AG08396 (cell line): ENCODE results near the gene TCFL5.

Experiments used
- DNase-seq: peaks from one replicate; pipeline ENCODE4 v3.0.0; 2012; ENCODE audit warnings: low spot score, mixed read lengths

TCFL5 gene

GRCh38 chr20:62822239-62822787, 39.3 kb downstream of the TCFL5 start:
- no peak for DNase-seq

- no peak for DNase-seq
Observed at GRCh38 chr20:62821726-62822210, 39.9 kb downstream of the TCFL5 start.

- no peak for DNase-seq
Observed at GRCh38 chr20:62820962-62821725, 40.5 kb downstream of the TCFL5 start.

GRCh38 chr20:62820208-62820961, 41.2 kb downstream of the TCFL5 start:
- DNase-seq, result no peak

GRCh38 chr20:62819494-62820174, 42.0 kb downstream of the TCFL5 start:
- peak; percentile 67 for DNase-seq

- DNase-seq, result peak; percentile 62
Observed at GRCh38 chr20:62818592-62819493, 42.8 kb downstream of the TCFL5 start.

- DNase-seq, result no peak
Observed at GRCh38 chr20:62817975-62818591, 43.5 kb downstream of the TCFL5 start.

- no peak for DNase-seq
Observed at GRCh38 chr20:62816884-62817873, 44.4 kb downstream of the TCFL5 start, which contains the start of gene COL9A3. TSS of gene COL9A3 (plus strand) at chr20:62817050. CDS start at chr20:62817065, 15 bp downstream.

- peak; percentile 71 for DNase-seq
Observed at GRCh38 chr20:62816031-62816883, 45.4 kb downstream of the TCFL5 start.

GRCh38 chr20:62815066-62815991, 46.3 kb downstream of the TCFL5 start:
- peak; percentile 77 for DNase-seq

GRCh38 chr20:62814709-62815065, 46.9 kb downstream of the TCFL5 start:
- no peak for DNase-seq

GRCh38 chr20:62814060-62814708, 47.4 kb downstream of the TCFL5 start:
- no peak for DNase-seq

GRCh38 chr20:62813588-62813987, 48.0 kb downstream of the TCFL5 start:
- no peak for DNase-seq

- no peak for DNase-seq
Observed at GRCh38 chr20:62812907-62813200, 48.8 kb downstream of the TCFL5 start.

- no peak for DNase-seq
Observed at GRCh38 chr20:62812181-62812906, 49.3 kb downstream of the TCFL5 start.

GRCh38 chr20:62811720-62812119, 49.9 kb downstream of the TCFL5 start:
- DNase-seq, result no peak
